Effector CD8-positive, alpha-beta T cell (primary cell): ENCODE measurements around the gene NRSN2.
"Not testable (repeated sequence)": the region's sequence is repeated elsewhere in the genome, so short reads cannot be mapped to it uniquely, and the experiment has no call there.

Experiments used
- DNase-seq: peaks from one replicate; lab custom pipeline; 2025; lab: John Stamatoyannopoulos, UW

The NRSN2 gene

DNA sequence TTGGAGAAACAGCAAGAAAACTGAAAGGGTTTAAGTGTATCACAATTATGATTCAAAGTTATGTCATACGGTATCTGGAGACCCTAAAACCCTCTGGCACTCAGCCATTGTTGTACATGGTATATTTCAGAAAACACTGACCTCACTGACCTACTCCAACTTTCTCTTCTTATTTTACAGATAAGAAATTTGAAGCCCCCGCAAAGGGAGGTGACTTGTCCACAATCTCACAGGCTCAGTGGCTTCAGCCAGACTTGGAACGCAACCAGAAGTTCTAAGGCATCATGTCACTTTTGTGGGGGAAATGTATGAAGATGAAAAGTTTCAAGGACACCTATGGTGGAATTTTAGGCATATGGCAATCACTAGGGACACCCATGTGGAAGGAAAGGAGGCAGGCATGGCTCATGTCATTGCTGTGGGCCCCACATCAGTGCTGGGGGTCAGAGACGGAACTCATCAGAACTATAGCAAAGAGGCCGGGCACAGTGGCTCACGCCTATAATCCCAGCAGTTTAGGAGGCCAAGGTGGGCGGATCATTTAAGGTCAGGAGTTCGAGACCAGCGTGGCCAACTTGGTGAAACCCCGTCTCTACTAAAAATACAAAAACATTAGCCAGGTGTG is 28.5 kb downstream of the NRSN2 start:
- no peak for DNase-seq

DNA sequence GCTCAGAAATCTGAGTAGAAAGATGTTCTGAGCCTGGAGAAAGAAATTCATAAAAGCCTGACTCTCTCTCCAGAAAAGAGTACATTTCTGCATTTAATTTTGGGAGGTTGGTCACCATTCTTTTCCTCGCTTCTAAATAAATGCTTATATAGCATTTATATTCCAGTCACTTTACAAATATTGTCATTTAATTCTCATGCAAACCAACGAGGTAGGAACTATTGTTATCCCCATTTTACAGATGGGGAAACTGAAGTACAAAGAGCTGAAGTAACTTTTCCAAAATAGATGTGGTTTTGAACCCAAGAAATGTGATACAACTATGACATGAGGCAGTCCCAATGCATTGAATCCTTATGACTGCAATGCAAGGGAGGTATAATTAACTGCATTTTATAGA is 29.2 kb downstream of the NRSN2 start:
- no peak for DNase-seq

DNA sequence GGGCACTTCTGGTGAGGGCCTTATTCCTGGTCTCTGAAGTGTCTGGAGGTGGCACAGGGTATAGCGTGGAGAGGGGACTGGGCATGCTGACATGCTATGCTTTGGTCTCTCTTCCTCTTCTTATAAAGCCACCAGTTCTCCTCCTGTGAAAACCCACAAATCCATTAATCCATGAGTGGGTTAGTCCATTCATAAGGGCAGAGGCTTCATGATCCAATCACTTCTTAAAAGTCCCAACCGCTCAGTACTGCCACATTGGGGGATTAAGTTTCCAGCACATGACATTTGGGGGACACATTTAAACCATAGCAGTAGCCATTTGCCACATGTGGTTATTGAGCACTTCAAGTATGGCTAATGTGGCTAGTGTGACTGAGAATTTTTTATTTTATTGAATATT is 29.8 kb downstream of the NRSN2 start:
- no peak for DNase-seq

DNA sequence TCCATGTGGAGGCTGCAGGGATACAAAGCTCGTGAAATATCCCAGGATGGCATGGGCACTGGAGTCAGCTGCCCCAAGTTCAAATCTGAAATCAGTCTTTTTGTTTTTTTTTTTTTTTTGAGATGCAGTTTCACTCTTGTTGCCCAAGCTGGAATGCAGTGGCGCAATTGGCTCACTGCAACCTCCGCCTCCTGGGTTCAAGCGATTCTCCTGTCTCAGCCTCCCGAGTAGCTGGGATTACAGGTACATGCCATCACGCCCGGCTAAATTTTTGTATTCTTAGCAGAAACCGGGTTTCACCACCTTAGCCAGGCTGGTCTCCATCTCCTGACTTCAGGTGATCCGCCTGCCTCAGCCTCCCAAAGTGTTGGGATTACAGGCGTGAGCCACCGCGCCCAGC is 30.7 kb downstream of the NRSN2 start:
- not testable (repeated sequence) for DNase-seq

DNA sequence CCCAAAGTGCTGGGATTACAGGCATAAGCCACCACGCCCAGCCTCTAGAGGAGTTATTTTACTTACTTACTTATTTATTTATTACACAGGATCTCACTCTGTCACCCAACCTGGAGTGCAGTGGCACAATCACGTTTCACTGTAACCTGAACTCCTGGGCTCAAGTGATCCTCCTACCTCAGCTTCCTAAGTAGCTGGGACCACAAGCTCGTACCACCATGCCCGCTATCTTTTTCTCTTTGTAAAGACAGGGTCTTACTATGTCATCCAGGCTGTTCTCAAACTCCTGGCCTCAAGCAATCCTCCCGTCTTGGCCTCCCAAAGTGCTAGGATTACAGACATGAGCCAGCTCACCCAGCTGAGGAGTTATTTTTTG is 32.0 kb downstream of the NRSN2 start:
- DNase-seq = no peak

DNA sequence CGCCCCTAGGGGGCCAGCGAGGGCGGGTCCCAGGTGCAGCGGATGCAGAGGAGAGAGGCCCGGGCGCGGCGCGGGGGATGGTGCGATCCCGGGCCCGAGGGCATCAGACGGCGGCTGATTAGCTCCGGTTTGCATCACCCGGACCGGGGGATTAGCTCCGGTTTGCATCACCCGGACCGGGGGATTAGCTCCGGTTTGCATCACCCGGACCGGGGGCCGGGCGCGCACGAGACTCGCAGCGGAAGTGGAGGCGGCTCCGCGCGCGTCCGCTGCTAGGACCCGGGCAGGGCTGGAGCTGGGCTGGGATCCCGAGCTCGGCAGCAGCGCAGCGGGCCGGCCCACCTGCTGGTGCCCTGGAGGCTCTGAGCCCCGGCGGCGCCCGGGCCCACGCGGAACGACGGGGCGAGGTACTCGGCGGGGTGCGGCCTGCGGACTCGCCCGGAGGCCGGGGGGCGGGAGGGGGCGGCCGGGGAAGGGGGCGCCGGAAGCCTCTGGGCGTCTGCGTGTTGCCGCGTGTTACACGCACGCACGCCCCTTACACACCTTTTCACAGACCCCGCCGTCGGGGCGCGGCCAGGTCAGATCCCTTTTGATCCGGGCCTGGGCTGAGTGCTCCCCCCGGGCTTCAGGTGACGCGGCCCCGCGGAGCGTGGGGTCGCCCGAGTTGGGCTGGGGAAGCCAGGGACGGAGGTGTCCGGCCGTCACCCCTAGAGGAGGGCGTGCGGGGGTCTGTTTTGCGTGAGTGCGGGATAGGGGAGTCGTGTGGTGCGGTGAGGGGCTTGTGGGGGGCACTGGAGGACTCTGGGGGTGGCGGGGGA is 34.1 kb downstream of the NRSN2 start:
- peak; percentile 18 for DNase-seq

DNA sequence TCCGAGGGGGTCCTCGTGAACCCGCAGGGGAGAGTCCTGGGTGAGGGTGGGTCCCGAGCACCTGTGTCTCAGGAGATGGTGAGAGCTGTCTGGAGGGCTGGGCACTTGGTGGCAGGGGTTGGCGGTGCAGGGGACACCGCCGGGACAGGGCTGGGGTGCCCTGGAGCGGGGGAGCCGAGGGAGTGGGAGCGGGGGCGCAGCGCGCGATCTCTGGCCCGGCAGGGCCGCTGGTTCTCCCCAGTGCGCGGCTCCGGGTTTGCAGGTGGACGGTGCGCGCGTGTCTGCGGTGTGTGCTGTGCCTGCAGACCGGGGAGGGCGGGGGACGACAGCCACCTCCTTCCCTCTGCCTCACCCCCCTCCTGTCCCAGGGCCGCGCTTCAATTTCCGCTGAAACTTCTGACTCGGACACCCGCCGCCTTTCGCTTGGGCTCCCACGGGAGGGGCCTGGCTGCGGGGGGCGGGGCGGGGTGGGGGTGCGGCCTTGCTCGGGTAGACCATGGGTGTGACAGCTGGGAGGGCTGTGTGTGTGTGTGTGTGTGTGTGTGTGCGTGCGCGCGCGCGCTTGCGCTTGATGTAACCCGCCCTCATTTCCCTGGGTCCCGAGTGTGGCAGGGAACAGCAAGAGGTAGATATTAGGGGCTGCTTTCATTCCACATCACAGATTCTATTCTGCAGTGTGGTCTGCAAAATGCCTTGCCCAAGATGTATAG is 34.8 kb downstream of the NRSN2 start:
- peak; percentile 40 for DNase-seq

DNA sequence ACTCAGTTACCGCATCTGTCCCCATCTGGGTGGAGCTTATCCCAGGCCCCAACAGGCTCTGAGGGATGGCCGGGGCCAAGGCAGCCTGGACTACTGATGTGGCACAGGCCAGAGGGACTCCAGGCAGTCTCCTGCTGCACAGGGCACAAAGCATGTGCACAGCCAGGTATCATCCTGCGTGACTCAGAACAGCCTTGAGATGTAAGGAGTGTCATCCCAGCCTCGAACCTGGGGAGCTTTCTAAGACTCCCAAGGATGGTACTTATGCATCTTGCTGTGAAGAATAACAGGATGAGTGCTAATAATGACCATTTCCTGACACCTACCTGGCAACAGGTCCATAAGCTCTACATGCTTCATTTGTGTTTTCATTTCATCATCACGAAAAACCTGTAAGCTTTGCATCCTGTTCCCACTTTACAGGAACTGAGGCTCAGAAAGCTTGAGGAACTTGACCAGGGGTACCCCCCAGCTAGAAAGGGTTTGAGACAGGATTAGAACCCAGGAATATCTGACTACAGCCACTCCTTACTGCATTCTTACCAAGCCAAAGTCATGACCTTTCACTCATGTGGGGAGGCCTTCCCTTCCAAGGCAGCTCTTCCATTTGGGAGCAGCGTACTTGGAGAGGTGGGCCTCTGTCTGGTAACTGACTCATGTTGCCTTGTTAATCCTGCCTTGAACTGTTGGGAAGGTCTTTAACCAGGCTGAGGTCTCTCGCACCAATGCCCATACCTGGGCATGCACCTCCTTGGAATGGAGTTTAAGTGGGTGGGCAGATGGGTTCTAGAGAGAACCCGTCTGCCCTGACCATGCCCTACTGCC is 35.6 kb downstream of the NRSN2 start:
- no peak for DNase-seq

DNA sequence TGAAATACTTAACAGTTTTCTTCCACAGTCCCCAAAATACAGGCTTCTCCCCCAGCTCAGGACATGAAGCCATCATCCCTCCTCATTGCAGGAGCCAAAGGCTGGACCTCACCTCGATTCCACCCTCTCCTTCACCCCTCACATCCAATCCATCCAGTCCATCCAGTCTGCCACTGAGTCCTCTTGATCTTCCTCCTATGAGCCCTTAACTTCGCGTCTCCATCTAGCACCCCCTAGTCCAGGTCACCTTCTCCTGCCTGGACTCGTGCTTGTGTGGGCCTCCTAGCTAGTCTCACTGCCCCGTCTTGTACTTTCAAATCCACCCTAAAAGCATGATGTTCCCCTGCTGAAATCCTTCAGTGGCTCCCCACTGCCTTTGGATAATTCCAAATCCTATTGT is 37.0 kb downstream of the NRSN2 start:
- DNase-seq = no peak

DNA sequence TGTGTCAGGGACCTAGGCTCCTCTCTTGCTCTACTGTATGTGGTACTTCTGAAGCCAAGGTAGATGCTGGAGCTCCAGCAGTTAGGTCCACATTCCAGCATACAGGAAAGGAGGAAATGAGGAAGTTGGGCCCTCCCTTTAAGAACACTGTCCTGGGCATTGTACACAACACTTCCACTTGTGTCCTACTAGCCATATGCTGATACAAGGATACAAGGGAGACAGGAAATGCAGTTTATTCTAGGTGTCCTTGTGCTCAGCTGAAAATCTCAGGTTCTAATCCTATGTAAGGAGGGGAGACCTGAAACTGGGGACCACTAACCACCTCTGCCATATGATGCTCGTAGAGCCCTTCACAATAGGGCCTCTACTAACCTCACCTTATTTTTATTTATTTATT is 37.8 kb downstream of the NRSN2 start:
- DNase-seq = no peak

DNA sequence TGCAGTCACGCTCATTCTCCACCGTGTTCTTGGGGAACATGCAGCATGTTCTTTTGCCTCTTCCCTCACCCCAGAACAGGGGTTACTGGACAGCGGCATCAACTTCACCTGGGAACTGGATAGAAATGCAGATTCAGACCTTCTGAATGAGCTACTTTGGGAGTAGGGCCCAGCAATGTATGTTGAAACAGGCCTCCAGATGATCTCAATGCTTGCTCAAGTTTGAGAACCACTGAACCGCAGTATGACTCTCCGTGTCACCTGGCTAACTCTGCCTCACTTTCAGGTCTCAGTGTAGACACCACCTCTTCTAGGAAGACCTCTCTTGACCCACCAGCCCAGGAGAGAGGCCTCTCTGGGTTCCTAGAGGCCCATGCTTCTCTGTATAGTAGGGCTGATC is 38.5 kb downstream of the NRSN2 start:
- DNase-seq = no peak

DNA sequence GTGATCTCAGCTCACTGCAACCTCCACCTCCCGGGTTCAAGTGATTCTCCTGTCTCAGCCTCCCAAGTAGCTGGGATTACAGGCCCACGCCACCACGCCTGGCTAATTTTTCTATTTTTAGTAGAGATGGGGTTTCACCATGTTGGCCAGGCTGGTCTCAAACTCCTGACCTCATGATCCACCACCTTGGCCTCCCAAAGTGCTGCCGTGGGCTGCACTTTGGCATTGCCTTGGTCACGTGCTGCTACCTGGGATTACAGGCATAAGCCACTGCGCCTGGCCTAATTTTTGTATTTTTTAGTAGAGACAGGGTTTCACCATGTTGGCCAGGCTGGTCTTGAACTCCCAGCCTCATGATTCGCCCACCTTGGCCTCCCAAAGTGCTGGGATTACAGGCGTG is 39.7 kb downstream of the NRSN2 start:
- DNase-seq = not testable (repeated sequence)

DNA sequence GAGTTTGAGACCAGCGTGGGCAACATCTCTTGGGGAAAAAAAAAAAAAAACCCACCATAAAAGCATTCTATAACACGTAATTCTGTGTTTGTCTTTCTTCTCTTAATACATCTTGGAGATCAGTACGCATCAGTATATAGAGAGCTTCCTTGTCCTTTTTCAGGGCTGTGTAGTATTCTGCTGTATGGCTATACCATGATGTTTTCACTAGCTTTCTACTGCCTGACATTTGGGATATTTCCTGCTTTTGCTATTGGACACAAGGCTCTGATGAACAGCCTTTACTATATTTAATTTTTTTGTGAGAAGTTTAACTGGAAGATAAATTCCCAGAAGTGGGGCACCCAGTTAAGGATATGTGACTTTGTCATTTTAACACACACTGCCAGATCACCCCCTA is 40.6 kb downstream of the NRSN2 start:
- no peak for DNase-seq

DNA sequence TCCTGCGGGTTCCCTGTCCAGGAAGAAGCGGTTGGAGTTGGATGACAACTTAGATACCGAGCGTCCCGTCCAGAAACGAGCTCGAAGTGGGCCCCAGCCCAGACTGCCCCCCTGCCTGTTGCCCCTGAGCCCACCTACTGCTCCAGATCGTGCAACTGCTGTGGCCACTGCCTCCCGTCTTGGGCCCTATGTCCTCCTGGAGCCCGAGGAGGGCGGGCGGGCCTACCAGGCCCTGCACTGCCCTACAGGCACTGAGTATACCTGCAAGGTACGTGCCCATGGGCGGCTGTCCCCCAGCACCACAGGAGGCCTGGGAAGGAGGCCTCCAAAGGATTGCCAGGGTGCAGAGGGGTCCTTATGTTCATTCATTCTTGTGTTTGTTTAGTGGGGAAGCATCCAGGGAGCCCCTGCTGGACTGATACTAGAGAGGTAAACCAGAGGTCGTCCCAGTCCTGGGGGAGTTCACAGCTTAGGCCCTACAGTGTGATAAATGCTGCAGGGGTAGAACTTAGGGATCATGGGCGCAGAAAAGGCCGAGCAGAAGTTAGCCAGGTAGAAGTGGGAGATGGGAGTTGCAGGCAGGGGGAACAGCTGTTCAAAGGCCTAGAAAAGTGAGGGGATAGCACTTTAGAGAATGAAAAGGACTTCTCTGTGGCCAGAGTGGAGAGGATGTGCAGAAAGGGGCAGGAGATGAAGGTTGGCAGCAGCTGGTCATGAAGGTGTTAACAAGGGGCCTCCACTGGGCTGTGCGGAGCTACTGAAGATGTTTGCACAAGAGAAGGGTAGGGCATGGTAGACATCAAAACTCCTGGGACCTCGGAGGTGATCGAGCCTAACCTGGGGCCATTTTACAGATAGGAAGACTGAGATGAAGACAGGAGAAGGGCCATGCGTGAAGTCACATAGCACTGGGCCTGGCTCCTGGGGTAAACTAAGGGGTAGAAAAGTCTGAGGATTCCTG is 41.4 kb downstream of the NRSN2 start:
- DNase-seq = no peak

DNA sequence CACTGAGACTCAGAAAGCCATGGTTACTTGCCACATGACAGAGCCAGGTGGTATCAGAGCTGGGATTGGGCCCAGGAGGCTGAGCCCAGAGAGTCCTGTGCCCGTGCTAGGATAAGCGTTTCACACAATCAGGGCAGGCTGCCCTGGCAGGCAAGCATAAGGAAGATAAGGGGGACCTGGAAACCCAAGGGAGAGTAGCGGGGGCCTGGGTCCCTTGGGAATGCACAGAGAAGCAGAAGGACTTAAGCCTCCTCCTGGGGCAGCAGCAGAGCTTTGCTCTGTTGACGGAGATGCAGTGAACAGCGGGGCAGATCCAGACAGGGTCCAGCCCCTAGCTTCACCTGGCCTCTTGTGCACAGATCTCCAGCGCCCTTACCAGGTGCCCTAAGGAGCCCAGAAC is 42.3 kb downstream of the NRSN2 start:
- DNase-seq = no peak

DNA sequence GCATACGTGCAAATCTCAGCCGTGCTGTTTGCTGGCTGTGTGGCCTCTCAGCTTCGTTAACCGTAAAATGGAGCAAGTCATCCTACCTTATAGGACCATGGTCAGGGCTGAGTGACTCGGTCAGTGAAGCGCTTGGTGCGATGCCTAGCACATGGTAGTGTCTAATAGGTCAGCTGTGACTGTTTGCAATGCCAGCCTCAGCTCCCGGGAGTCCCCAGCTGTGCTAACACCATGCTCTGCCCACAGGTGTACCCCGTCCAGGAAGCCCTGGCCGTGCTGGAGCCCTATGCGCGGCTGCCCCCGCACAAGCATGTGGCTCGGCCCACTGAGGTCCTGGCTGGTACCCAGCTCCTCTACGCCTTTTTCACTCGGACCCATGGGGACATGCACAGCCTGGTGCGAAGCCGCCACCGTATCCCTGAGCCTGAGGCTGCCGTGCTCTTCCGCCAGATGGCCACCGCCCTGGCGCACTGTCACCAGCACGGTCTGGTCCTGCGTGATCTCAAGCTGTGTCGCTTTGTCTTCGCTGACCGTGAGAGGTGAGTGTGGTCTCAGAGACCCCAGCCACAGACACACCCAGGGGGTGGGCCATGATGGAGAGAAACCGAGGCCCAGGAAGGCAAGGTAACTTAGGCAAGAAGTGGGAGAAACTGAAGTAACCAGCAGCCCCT is 44.3 kb downstream of the NRSN2 start:
- no peak for DNase-seq

DNA sequence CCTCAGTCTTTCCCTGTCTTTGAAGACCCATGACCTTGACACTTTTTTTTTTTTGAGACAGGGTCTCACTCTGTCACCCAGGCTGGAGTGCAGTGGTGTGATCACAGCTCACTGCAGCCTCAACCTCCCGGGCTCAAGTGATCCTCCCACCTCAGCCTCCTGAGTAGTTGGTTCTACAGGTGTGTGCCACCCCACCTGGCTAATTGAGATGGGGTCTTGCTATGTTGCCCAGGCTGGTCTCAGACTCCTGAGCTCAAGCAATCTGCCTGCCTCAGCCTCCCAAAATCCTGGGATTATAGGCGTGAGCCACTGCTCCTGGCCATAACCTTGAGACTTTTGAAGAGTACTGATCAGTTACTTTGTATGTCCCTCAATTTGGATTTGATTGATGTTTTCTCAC is 46.4 kb downstream of the NRSN2 start:
- not testable (repeated sequence) for DNase-seq

DNA sequence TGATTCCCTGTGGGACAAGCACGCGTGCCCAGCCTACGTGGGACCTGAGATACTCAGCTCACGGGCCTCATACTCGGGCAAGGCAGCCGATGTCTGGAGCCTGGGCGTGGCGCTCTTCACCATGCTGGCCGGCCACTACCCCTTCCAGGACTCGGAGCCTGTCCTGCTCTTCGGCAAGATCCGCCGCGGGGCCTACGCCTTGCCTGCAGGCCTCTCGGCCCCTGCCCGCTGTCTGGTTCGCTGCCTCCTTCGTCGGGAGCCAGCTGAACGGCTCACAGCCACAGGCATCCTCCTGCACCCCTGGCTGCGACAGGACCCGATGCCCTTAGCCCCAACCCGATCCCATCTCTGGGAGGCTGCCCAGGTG is 49.3 kb downstream of the NRSN2 start:
- DNase-seq = no peak

DNA sequence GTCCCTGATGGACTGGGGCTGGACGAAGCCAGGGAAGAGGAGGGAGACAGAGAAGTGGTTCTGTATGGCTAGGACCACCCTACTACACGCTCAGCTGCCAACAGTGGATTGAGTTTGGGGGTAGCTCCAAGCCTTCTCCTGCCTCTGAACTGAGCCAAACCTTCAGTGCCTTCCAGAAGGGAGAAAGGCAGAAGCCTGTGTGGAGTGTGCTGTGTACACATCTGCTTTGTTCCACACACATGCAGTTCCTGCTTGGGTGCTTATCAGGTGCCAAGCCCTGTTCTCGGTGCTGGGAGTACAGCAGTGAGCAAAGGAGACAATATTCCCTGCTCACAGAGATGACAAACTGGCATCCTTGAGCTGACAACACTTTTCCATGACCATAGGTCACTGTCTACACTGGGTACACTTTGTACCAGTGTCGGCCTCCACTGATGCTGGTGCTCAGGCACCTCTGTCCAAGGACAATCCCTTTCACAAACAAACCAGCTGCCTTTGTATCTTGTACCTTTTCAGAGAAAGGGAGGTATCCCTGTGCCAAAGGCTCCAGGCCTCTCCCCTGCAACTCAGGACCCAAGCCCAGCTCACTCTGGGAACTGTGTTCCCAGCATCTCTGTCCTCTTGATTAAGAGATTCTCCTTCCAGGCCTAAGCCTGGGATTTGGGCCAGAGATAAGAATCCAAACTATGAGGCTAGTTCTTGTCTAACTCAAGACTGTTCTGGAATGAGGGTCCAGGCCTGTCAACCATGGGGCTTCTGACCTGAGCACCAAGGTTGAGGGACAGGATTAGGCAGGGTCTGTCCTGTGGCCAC is 49.9 kb downstream of the NRSN2 start:
- DNase-seq = no peak
